Measurements from ENCODE around the gene PSMA7. TPM values are rescaled to one million over a fixed set of nuclear protein-coding genes. Genes with fewer than 3 reads are reported as not detected.

PSMA7 gene
- total and polyA plus RNA-seq, 2 donors from 2014 or later, result 190 to 315 TPM

DNA sequence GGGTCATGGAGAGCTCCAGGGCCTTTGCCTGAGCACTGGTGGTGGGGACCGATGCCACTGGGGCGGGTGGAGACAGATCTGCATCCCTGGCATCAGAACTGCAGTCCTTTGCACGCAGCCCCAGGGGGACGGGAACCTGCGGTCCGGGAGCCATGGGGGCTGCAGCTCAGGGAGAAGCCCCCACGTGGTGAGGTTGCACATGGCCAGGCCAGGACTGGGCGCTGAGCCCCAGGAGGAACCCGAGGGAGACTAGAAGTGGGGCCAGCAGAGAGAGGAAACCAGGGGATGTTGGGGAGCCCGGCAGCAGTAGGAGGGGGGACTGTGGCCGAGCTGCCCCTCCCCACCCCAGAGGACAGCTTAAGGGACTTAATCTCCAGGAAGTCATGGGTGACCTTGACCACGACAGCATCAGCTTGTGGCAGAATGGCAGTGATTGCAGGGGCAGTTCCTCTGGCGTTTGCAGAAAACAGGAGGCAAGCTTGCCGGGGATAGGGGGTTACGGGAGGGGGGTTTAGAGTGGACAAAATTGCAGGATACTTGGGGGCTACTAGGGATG lies 38.9 kb downstream of the PSMA7 start:
- intact Hi-C loops (cut with DNase I), result no loop called here
- TF ChIP-seq, protein P1, sequence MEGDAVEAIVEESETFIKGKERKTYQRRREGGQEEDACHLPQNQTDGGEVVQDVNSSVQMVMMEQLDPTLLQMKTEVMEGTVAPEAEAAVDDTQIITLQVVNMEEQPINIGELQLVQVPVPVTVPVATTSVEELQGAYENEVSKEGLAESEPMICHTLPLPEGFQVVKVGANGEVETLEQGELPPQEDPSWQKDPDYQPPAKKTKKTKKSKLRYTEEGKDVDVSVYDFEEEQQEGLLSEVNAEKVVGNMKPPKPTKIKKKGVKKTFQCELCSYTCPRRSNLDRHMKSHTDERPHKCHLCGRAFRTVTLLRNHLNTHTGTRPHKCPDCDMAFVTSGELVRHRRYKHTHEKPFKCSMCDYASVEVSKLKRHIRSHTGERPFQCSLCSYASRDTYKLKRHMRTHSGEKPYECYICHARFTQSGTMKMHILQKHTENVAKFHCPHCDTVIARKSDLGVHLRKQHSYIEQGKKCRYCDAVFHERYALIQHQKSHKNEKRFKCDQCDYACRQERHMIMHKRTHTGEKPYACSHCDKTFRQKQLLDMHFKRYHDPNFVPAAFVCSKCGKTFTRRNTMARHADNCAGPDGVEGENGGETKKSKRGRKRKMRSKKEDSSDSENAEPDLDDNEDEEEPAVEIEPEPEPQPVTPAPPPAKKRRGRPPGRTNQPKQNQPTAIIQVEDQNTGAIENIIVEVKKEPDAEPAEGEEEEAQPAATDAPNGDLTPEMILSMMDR (IDR thresholded peaks at IDR 0.05; ENCODE audit: borderline replicate concordance, extremely low read depth, insufficient read depth), result no peak
- no peaks in the 10 kb centered on the region for H3K27me3 ChIP-seq (ENCODE audit: control insufficient read depth, insufficient read depth, low read length)
- no peaks in the 10 kb centered on the region for H3K4me1 ChIP-seq (ENCODE audit: control insufficient read depth in 2 of 3, insufficient read depth in 2 of 3, low read depth in 1 of 3, low read length in 3 of 3)
- no peak for FAIRE-seq
- H3K4me3 ChIP-seq (ENCODE audit: low read length in 3 of 3), result no peak overlapping the region
- H3K27ac ChIP-seq (ENCODE audit: low read depth in 2 of 2, low read length in 2 of 2), result no peak overlapping the region
- H3K9ac ChIP-seq (ENCODE audit: low read length in 3 of 3), result no peak overlapping the region
- no peaks in the 10 kb centered on the region for H3K36me3 ChIP-seq (ENCODE audit: control insufficient read depth in 2 of 3, insufficient read depth in 3 of 3, low read length in 3 of 3)
- H3K9me3 ChIP-seq (ENCODE audit: control insufficient read depth in 2 of 3, insufficient read depth in 1 of 3, low read length in 3 of 3), result peaks cover 0 to 9% (median 4%) of the 10 kb centered on the region in 3 donors
- DNase-seq, result no peak

DNA sequence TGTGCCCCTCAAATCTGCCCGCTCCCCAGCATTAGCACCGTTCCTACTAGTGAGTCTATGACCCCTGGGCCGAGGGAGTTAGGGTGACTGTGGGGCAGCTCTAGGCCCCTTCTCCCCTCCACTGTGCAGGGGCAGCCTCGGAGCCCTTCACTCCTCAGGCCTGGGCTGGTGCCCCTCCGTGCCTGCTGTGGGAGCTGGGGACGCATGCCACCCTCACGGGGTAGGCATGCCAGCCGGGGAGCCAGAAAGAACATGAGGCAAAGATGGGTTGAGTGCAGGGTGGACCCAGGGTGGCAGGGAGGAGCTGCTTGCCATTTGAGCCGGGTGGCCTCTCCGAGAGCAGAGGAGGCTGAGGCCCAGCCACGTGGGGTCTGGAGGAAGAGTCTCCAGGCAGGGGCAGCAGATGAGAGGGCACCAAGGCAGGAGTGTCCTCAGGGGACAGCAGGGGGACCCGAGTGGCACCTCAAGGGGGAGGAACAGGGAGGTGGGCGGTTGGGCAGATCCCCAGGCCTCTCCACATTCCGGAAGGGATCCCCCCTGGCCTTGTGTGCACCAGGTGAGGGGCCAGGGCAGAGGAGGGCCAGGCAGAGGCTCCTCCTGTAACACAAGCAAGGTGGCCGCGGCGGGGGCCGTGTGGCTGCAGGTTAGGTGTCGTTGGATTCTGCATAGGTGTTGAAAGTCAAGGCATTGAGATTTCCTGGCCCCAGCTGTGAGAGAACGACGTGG lies 39.5 kb downstream of the PSMA7 start:
- no peak for DNase-seq
- H3K9me3 ChIP-seq (ENCODE audit: control insufficient read depth in 2 of 3, insufficient read depth in 1 of 3, low read length in 3 of 3), result peaks cover 0 to 4% (median 4%) of the 10 kb centered on the region in 3 donors

DNA sequence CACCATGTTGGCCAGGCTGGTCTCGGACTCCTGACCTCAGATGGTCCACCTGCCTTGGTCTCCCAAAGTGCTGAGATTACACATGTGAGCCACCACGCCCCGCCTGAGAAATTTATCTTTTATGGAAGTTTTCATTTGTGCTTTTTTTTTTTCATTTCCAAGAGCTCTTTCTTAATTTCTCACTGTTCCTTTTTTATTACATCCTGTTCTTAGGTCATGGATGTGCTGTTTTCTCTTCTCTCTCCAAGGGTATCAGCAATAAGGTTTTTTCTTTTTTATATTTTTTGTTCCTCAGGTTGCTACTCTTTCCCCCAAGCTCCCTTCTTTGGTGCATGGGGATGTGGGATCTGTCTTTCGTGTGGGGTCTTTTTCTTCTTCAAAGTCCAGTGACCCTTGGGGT lies 42.1 kb downstream of the PSMA7 start:
- no peak overlapping the region for H3K27ac ChIP-seq (ENCODE audit: low read depth in 2 of 2, low read length in 2 of 2)
- no peaks in the 10 kb centered on the region for H3K9me3 ChIP-seq (ENCODE audit: control insufficient read depth in 2 of 3, insufficient read depth in 1 of 3, low read length in 3 of 3)
- no peaks in the 10 kb centered on the region for H3K4me1 ChIP-seq (ENCODE audit: control insufficient read depth in 2 of 3, insufficient read depth in 2 of 3, low read depth in 1 of 3, low read length in 3 of 3)
- FAIRE-seq (no peak), DNase-seq (no peak)
- no peak overlapping the region for H3K9ac ChIP-seq (ENCODE audit: low read length in 3 of 3)
- H3K27me3 ChIP-seq (ENCODE audit: control insufficient read depth, insufficient read depth, low read length), result no peaks in the 10 kb centered on the region
- no peaks in the 10 kb centered on the region for H3K36me3 ChIP-seq (ENCODE audit: control insufficient read depth in 2 of 3, insufficient read depth in 3 of 3, low read length in 3 of 3)
- intact Hi-C loops (cut with DNase I), result no loop called here
- TF ChIP-seq, protein P1 (IDR thresholded peaks at IDR 0.05; ENCODE audit: borderline replicate concordance, extremely low read depth, insufficient read depth), result no peak
- H3K4me3 ChIP-seq (ENCODE audit: low read length in 3 of 3), result no peak overlapping the region

More for the DNA sequence above, 39.5 kb downstream of the PSMA7 start:
- TF ChIP-seq, protein P1 (IDR thresholded peaks at IDR 0.05; ENCODE audit: borderline replicate concordance, extremely low read depth, insufficient read depth), result no peak
- Histone ChIP-seq H3K4me1 (ENCODE audit: control insufficient read depth in 2 of 3, insufficient read depth in 2 of 3, low read depth in 1 of 3, low read length in 3 of 3) (no peaks in the 10 kb centered on the region), H3K4me3 (ENCODE audit: low read length in 3 of 3) (no peak overlapping the region), H3K9ac (ENCODE audit: low read length in 3 of 3) (no peak overlapping the region), H3K27ac (ENCODE audit: low read depth in 2 of 2, low read length in 2 of 2) (no peak overlapping the region), H3K27me3 (ENCODE audit: control insufficient read depth, insufficient read depth, low read length) (no peaks in the 10 kb centered on the region), H3K36me3 (ENCODE audit: control insufficient read depth in 2 of 3, insufficient read depth in 3 of 3, low read length in 3 of 3) (no peaks in the 10 kb centered on the region)
- intact Hi-C loops (cut with DNase I), result no loop called here
- no peak for FAIRE-seq
